Measurements from ENCODE around the gene MBOAT1.
"Not testable (repeated sequence)": the region's sequence is repeated elsewhere in the genome, so short reads cannot be mapped to it uniquely, and the experiment has no call there.

The MBOAT1 gene

GRCh38 chr6:20142866-20143265 is 69.4 kb downstream of the MBOAT1 start:
- Histone ChIP-seq H3K36me3 (replicated peaks) (no peaks in the 10 kb centered on the region), H3K27ac (no peak overlapping the region), H3K27me3 (replicated peaks) (no peaks in the 10 kb centered on the region), H3K4me3 (ENCODE audit: low read depth, low read length) (no peak overlapping the region)
- no peak for DNase-seq
- TF ChIP-seq, protein P1, sequence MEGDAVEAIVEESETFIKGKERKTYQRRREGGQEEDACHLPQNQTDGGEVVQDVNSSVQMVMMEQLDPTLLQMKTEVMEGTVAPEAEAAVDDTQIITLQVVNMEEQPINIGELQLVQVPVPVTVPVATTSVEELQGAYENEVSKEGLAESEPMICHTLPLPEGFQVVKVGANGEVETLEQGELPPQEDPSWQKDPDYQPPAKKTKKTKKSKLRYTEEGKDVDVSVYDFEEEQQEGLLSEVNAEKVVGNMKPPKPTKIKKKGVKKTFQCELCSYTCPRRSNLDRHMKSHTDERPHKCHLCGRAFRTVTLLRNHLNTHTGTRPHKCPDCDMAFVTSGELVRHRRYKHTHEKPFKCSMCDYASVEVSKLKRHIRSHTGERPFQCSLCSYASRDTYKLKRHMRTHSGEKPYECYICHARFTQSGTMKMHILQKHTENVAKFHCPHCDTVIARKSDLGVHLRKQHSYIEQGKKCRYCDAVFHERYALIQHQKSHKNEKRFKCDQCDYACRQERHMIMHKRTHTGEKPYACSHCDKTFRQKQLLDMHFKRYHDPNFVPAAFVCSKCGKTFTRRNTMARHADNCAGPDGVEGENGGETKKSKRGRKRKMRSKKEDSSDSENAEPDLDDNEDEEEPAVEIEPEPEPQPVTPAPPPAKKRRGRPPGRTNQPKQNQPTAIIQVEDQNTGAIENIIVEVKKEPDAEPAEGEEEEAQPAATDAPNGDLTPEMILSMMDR (IDR thresholded peaks at IDR 0.05; ENCODE audit: low read depth, low read length, missing control alignments), result no peak
- in situ Hi-C loops (cut with HindIII; ENCODE audit: low pct_ligation_motif_present, low sequenced_read_pairs), result no loop called here

GRCh38 chr6:20141931-20142330 is 70.3 kb downstream of the MBOAT1 start:
- Histone ChIP-seq H3K27ac (no peak overlapping the region), H3K27me3 (replicated peaks) (no peaks in the 10 kb centered on the region), H3K36me3 (replicated peaks) (no peaks in the 10 kb centered on the region), H3K4me3 (ENCODE audit: low read depth, low read length) (no peak overlapping the region)
- in situ Hi-C loops (cut with HindIII; ENCODE audit: low pct_ligation_motif_present, low sequenced_read_pairs), result no loop called here
- DNase-seq, result no peak
- TF ChIP-seq, protein P1 (IDR thresholded peaks at IDR 0.05; ENCODE audit: low read depth, low read length, missing control alignments), result no peak

- H3K4me3 ChIP-seq (ENCODE audit: low read depth, low read length); in situ Hi-C loops (cut with HindIII; ENCODE audit: low pct_ligation_motif_present, low sequenced_read_pairs); DNase-seq; H3K27ac ChIP-seq; H3K36me3 ChIP-seq (replicated peaks); H3K27me3 ChIP-seq (replicated peaks): not testable (repeated sequence)
Observed at GRCh38 chr6:20139127-20139963, 72.9 kb downstream of the MBOAT1 start.

- no peak overlapping the region for H3K27ac ChIP-seq
- H3K36me3 ChIP-seq (replicated peaks), result no peaks in the 10 kb centered on the region
- in situ Hi-C loops (cut with HindIII; ENCODE audit: low pct_ligation_motif_present, low sequenced_read_pairs), result no loop called here
- TF ChIP-seq, protein P1 (IDR thresholded peaks at IDR 0.05; ENCODE audit: low read depth, low read length, missing control alignments), result no peak
- H3K27me3 ChIP-seq (replicated peaks), result no peaks in the 10 kb centered on the region
- DNase-seq, result no peak
- H3K4me3 ChIP-seq (ENCODE audit: low read depth, low read length), result no peak overlapping the region
Observed at GRCh38 chr6:20137837-20138236, 74.4 kb downstream of the MBOAT1 start.

GRCh38 chr6:20137240-20137639 is 75.0 kb downstream of the MBOAT1 start:
- in situ Hi-C loops (cut with HindIII; ENCODE audit: low pct_ligation_motif_present, low sequenced_read_pairs), result no loop called here
- no peak overlapping the region for H3K4me3 ChIP-seq (ENCODE audit: low read depth, low read length)
- TF ChIP-seq, protein P1 (IDR thresholded peaks at IDR 0.05; ENCODE audit: low read depth, low read length, missing control alignments), result no peak
- H3K36me3 ChIP-seq (replicated peaks), result no peaks in the 10 kb centered on the region
- DNase-seq, result no peak
- H3K27ac ChIP-seq, result no peak overlapping the region
- H3K27me3 ChIP-seq (replicated peaks), result no peaks in the 10 kb centered on the region

DNA sequence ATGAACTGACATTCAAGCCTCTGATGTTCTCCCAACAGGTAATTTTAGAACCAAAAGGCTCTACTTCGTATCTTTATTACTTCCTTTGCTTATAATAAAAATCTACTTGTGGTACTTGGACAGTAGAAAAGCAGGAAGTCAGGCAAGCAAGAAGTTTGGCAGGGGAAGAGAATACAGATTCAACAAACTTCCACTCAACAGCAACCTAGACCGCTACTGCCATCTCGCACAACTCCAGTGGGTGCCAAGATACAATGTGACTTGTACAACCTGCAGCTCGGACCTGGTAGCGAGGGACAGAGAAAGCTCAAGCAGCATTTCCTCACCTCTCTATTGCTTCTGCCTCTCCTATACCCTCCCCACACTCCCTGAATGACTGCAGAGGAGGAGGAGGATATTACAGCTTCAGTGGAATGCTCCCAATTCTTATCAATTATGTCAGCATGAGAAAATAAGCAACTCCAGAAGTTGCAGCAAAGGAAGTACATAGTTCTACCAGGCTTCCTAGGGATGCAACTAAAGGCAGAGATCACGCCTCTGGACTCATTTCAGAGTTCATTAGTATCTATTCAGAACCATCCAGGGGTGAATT is 76.5 kb downstream of the MBOAT1 start:
- TF ChIP-seq, protein P1 (IDR thresholded peaks at IDR 0.05; ENCODE audit: low read depth, low read length, missing control alignments), result no peak
- H3K36me3 ChIP-seq (replicated peaks), result no peaks in the 10 kb centered on the region
- no peak for DNase-seq
- no peak overlapping the region for H3K4me3 ChIP-seq (ENCODE audit: low read depth, low read length)
- no peaks in the 10 kb centered on the region for H3K27me3 ChIP-seq (replicated peaks)
- no peak overlapping the region for H3K27ac ChIP-seq
- in situ Hi-C loops (cut with HindIII; ENCODE audit: low pct_ligation_motif_present, low sequenced_read_pairs), result no loop called here

All from brain microvascular endothelial cell (primary cell).